Activated CD4-positive, CD25-positive, alpha-beta regulatory T cell treated with anti-CD3 and anti-CD28 coated beads, Interleukin-2, amount 50 U/mL, for 72 hours (primary cell): ENCODE results near the gene NOP53.
"Not testable (repeated sequence)": the region's sequence is repeated elsewhere in the genome, so short reads cannot be mapped to it uniquely, and the experiment has no call there.

Experiments used
- DNase-seq: peaks from one replicate; pipeline ENCODE4 v3.0.0; 2021

The NOP53 gene

DNA sequence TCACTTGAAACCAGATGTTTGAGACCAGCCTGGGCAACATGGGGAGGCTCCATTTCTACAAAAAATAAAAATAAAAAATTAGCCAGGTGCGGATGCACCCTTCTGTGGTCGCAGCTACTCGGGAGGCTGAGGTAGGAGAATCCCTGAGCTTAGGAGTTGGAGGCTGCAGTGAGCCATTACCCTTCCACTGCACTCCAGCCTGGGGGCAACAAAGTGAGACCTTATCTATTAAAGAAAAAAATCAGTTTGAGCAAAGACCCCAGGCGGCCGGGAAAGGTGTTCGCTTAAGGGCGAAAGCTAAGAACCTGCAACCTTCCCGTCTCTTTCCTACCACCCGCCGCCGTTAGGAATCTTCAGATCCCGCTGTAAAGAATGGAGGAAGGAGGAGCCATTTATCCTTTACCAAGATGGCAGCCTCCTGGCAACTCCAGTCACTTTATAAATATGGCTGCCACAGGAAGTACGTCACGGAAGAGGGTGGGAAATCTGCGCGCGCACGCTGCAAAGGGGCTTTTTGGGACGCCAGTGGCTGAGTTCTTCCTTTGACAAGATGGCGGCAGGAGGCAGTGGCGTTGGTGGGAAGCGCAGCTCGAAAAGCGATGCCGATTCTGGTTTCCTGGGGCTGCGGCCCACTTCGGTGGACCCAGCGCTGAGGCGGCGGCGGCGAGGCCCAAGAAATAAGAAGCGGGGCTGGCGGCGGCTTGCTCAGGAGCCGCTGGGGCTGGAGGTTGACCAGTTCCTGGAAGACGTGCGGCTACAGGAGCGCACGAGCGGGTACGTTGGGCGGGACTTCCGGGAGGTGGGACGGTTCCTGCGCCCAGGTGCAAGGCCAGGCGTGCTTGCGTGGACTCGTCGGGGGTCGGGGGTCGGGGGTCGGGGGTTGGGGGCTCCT lies at the start of gene NOP53:
TSS of gene NOP53 (plus strand) at position 537 of the 892 bp plus-strand sequence. CDS start at position 551, 14 bp downstream.
- DNase-seq = peak; percentile 97

DNA sequence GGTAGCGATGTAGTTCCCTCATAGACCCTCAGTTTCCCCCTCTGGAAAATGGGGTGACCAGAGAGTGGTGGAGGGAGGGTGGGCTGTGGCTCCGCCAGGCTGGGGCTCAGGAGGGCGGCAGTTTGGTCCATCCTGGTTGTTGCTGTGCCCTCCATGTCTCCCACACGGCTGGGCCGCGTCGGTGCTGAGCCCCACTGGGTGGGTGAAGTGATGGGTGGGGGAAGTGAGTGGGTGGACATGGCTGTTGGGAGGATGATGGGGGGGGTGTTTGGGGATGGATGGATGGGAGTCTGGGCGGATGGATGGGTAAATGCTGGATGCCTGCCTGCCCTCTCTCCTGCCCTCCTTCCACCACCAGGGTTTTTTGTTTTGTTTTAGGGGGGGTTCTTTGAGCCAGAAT lies 48.7 kb upstream of the NOP53 start:
- DNase-seq = no peak

DNA sequence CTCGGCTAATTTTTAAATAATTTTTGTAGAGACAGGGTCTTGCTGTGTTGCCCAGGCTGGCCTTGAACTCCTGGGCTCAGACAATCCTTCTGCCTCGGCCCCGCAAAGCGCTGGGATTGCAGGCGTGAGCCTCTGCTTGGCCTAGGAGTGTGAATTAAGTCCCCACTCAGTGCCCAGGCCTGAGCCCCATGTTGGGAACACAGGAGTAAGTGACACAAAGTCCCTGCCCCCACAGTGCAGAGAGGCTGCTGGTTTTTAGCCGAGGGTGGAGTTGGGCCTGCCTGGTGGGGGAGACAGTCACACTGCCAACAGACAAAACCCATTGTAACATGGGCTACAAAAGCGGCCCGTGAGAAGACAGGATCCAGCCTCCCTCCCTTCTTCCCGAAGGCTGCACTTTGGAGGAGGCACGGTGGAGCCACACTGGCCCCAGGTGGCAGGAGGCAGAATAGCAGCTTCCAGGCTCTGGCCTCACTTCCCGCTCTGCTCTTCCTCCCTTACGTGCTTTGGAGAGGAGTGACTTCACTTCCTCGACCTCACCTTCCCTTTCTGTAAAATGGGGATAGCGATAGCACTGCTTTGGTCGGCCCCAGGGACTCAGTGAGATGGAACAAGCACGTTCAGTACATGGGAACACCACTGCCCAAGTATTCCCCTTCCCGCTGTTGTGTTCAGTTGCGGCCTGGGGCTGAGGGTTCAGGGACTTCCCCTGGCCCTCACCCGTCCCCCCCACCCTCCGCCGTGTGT lies 47.3 kb upstream of the NOP53 start:
- peak; percentile 54 for DNase-seq

DNA sequence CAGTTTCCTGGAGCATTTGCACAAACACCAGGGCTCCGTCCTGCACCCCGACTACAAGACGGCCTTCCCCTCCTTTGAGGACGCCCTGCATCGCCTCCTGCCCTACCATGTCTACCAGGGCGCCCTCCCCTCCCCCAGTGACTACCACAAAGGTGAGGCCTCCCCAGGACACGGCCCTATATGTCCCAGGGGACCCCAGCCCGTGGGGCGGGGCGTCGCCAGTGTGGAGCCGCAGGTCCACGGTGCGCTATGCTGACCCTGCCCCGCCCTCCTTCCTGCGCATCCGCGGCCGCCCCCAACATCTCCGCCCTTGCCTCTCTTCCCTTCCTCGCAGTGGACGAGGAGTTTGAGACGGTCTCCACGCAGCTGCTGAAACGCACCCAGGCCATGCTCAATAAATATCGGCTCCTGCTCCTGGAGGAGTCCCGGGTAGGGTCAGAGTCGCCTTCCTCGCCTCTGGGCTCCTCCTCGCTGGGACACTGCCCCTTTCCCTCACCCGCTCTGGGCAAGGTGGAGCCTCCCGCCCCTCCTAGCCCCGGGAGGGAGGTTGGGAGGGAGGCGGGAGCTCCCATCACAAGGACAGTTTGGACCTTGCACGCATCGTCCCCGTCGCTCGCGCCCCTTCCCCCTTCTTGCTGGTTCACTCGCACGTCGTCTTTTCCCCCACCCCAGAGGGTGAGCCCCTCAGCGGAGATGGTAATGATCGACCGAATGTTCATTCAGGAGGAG lies 46.6 kb upstream of the NOP53 start:
- no peak for DNase-seq

DNA sequence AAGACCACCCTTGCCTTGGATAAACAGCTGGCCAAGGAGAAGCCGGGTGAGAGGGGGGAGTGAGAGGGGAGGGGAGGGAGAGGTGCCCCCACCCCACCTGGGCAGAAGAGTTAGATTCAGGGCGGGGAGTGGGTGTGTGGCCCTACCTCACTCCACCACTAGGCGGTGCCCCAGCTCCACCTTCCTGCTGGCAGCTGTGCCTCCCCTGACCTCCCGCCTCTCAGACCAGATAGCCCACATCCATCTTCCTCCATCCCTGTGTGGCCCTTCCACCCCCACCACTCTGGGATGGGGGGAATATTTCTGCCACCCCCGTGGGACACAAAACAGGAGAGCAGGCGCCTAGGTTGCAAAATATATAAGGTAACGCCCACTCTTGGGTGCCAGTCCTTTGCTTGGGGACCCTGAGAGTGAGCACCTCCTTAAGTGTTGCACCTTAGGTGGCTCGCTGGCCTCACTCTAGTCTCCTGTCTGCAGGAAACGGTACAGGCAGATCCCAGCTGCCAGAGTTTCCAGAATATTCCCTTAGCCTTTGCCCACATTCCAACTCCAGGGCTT lies 45.9 kb upstream of the NOP53 start:
- DNase-seq = peak; percentile 70

DNA sequence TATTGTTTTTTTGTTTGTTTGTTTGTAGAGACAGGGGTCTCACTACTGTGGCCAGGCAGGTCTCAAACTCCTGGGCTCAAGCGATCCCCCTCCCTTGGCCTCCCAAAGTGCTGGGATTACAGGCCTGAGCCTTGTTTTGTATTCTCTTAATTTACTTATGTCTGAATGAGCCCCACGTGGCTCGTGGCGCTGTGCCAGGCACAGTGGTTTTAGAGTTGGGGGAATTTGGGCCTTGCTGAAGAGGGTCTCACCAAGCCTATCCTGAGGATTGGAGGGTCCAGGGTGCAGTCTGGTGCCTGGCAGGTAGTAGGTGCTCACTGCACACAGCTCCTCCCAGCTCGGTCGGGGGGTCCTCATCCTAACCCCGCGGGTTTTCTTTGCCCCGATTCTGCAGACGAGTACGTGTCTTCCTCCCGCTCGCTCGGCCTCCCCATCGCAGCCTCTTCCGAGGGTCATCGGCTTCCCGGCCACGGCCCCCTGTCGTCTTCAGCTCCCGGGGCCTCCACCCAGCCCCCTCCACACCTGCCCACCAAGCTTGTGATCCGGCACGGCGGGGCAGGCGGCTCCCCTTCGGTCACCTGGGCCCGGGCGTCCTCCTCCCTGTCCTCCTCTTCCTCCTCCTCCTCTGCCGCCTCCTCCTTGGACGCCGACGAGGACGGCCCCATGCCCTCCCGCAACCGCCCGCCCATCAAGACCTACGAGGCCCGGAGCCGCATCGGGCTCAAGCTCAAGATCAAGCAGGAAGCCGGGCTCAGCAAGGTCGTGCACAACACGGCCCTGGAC lies 44.2 kb upstream of the NOP53 start:
- DNase-seq = no peak

DNA sequence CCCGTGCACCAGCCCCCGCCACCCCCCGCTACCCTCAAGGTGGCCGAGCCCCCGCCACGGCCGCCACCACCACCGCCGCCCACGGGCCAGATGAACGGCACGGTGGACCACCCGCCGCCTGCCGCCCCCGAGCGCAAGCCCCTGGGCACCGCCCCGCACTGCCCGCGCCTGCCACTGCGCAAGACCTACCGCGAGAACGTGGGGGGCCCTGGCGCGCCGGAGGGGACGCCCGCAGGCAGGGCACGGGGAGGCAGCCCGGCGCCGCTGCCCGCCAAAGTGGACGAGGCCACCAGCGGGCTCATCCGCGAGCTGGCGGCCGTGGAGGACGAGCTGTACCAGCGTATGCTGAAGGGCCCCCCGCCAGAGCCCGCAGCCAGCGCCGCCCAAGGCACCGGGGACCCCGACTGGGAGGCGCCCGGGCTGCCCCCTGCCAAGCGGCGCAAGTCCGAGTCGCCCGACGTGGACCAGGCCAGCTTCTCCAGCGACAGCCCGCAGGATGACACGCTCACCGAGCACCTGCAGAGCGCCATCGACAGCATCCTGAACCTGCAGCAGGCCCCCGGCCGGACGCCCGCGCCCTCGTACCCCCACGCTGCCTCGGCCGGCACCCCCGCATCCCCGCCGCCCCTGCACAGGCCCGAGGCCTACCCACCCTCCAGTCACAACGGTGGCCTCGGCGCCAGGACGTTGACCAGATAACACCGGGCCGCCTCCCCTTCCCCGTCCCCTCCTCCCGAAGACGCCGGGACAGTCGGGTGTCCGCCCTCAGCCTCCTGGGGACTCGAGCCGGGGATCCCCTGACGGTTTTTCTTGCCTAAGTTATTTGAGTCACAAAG lies 43.4 kb upstream of the NOP53 start:
- DNase-seq = no peak

DNA sequence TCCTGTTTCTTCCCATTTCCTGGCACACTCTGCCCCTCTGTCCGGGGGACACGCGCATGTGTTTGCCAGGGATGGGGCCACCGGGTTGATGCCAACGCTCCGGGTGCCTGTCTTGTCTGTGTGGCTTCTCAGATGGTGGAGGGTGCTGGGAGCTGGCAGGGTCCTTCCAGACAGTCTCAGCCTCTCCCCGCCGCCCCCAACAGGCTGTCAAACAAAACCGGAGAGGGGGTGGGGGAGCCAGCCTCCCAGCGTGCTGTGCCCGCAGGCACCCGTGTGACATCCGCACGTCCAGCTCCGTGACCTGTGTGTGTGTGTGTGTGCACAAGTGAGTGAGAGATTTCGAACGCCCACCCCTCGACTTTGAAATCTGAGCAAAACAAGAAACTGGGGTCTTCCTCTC lies 42.7 kb upstream of the NOP53 start:
- no peak for DNase-seq

DNA sequence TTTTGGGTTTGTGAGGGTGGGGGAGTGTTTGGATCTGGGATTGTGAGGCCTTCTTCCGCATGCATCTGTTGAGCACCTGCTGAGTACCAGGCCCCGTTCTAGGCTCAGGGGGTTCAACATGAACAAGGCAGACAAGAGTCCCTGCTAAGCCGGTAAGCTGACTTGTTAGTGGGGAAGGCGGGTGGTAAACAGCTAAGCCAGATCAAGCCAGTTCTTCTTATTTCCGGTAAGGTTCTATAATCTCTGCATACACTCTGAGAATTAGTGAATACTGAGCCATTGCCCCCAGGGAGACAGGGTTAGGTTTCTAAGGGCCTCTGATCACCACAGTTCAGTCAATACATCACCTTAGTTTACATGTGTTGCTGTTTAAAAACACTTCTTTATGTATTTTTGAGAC lies 42.0 kb upstream of the NOP53 start:
- no peak for DNase-seq

DNA sequence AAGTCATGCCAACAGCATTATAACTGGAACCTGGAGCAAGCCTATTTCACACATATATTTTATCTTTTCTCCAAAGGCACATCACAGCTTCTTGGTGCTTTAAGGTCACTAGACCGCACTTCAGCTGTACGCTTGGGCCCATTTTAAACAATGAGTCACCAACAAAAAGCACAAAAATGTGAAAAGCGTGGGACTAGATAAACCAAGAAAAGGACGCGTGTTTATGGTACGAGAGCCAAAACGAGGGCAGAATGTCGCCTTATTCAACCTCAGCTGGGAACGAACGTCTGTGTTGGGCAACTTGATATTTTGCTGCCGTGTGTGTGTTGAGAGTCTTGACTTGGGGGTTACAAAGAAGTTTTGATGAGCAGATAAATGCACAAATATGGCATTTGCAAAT lies 41.3 kb upstream of the NOP53 start:
- no peak for DNase-seq

DNA sequence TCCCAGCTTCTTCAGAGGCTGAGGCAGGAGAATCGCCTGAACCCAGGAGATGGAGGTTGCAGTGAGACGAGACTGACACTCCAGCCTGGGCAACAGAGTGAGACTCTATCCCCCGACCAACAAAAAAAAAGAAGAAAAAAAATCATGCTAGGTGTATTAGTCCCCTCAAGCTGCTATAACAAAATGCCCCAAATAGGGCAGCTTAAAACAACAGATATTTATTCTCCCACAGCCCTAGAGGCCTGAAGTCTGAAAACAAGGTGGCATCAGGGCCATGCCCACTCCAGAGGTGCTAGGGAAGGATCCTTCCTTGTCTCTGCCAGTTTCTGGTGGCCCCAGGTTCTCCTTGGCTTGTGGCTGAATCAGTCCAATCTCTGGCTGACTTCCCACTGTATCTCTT lies 40.7 kb upstream of the NOP53 start:
- no peak for DNase-seq

DNA sequence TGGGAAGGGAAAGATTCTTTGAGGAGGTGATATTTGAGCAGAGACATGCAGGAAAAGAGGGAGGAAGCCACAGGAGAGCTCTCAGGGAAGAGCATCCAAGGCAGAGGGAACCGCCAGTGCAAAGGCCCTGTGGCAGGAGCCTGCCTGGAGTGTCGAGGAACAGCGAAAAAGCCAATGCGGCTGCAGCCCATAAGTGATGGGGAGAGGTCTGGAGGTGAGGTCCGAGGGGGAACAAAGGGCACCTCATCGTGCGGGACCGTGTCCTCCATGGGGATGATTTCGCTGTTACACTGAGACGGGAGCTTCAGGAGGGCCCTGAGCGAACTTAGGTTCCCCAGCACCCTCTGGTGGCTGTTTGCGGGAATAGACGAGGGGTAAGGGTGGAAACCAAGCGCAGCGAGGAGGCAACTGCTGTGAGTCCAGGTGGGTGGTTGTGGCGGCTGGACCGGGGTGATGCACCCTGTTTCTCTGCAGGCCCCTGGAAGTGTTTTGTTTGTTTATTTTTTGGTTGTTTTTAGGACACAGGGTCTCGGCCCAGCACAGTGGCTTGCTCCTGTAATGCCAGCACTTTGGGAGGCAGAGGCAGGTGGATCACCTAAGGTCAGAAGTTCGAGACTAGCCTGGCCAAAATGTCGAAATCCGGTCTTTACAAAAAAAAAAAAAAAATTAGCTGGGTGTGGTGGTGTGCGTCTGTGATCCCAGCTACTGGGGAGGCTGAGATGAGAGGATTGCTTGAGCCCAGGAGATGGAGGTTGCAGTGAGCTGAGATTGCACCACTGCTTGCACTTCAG lies 38.0 kb upstream of the NOP53 start:
- DNase-seq = peak; percentile 77

DNA sequence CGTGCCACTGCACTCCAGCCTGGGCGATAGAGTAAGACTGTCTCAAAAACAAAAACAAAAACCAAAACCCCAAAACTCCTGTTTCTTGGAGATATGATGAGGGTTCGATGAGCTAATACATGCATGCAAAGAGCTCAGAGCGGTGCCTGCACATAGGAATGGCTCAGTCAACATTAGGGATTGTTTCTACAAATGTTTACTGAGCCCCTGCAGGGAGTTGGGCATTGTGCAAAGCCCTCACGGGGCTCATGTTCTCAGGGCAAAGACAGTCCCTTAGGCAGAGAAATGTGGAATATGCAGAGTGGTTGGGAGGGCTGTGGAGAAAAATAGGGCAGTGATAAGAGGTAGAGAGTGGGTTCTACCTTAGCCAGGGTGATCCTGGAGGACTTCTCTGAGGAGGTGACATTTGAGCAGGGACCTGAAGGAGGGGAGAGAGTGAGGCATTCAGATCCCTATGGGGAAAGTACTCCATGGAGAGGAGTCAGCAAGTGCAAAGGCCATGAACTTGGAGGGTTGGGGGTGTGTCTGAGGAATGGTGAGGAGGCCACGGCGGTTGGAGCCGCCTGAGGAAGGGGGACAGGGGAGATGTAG lies 33.6 kb upstream of the NOP53 start:
- DNase-seq = no peak

DNA sequence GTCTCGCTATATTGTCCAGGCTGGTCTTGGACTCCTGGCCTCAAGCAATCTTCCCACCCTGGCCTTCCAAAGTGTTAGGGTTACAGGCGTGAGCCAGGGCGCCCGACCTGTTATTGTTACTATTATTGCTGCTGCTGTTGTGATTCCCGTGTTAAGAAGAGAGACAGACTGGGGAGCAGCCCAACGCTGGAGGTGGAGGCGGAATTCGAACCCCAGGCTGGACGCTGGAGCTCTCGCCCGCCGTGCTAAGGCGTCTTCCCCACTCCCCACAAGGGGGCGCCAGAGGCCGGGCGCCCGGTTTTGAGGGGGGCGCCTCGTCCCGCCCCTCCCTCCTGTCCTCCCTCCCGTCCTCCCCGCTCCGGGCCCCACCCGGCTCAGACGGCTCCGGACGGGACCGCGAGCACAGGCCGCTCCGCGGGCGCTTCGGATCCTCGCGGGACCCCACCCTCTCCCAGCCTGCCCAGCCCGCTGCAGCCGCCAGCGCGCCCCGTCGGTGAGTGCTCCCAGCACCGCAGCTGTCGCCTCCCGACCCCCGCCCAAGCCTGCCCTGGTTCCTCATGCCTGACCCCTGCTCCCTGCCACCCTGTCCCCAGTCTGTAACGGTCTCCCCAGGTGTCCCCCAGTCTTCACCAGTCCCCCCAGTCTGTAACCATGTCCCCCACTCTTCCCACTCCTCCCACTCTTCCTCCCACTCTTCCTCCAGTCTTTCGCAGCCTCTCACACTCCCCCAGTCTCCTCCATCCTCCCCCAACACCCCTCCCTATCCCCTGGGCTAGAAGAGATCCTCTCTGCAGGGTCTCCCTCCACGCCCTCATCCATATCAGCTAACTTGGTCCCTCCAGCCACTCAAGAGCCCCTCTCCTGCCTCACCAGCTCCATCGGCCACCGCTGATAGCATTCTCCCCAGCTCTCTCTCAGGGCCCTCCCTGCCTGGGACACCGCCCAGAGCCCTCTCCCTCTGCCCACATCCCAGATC lies 32.0 kb upstream of the NOP53 start, which contains the start of gene EHD2:
TSS of gene EHD2 (plus strand) at position 377 of the 976 bp plus-strand sequence. CDS start 3,191 bp downstream, outside the sequence.
- DNase-seq = peak; percentile 59

DNA sequence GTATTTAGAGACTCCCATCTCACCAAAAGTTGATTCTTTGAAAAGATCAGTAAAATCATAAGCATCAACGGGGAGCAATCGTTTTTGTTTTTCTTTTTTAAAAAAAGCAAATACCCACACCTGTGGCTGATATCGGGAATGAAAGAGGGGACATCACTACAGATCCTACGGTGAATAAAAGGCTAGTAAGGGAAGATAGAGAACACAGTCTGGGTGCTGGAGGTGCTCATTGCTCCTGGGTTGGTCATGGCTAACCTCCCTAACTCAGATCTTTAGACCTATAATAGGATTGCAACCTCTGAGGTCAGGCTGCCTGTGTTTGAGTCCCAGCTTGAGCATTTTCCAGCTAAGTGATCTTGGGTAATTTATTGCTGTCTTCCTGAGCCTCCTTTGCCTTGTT lies 31.0 kb upstream of the NOP53 start:
- no peak for DNase-seq

DNA sequence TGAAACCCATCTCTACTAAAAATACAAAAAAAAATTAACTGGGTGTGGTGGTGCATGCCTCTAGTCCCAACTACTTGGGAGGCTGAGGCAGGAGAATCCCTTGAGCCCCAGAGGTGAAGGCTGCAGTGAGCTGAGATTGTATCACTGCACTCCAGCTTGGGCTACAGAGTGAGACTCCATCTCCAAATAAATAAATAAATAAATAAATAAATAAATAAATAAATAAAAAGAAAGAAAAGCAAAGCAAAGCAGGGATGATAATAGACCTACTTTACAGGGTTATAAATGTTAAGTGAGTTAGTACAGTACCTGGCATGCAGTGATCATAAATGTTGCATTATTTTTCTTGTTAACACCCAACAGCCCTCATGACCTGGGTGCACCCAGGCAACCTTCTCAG lies 30.5 kb upstream of the NOP53 start:
- not testable (repeated sequence) for DNase-seq

DNA sequence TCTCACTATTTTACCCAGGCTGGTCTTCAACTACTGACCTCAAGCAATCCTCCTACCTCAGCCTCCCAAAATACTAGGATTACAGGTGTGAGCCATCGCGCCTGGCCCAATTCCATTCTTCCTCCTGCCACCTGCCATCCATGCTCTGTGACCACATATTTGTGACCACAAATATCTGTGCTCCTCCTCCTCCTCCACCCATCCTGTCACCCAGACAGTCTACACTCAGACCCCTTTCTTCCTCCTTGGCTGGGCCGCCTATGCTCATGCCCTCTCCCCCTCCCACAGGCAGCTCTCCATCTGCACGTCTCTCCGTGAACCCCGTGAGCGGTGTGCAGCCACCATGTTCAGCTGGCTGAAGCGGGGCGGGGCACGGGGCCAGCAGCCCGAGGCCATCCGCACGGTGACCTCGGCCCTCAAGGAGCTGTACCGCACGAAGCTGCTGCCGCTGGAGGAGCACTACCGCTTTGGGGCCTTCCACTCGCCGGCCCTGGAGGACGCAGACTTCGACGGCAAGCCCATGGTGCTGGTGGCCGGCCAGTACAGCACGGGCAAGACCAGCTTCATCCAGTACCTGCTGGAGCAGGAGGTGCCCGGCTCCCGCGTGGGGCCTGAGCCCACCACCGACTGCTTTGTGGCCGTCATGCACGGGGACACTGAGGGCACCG lies 28.9 kb upstream of the NOP53 start:
- DNase-seq = no peak

DNA sequence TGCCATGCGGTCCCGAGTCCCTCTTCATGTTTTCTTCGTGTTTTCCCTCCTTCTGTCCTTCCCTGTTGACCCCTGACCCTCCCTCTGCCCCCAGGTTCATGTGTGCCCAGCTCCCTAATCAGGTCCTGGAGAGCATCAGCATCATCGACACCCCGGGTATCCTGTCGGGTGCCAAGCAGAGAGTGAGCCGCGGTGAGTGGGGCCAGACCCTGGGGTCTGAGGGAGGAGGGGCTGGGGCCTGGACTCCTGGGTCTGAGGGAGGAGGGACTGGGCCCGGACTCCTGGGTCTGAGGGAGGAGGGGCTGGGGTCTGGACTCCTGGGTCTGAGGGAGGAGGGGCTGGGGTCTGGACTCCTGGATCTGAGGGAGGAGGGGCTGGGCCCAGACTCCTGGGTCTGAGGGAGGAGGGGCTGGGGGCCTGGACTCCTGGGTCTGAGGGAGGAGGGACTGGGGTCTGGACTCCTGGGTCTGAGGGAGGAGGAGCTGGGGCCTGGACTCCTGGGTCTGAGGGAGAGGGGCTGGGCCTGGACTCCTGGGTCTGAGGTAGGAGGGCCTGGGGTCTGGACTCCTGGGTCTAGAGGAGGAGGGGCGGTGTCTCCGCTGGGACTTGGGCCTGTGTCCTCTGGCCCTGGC lies 26.8 kb upstream of the NOP53 start:
- not testable (repeated sequence) for DNase-seq
